ENCODE measurements around the gene PMS2. TPM values are rescaled to one million over a fixed set of nuclear protein-coding genes. Genes with fewer than 3 reads are reported as not detected.
A peak's percentile ranks its signal among the peaks of the same experiment; 100 is the strongest.
"Not testable (repeated sequence)": the region's sequence is repeated elsewhere in the genome, so short reads cannot be mapped to it uniquely, and the experiment has no call there.

Gene PMS2, protein sequence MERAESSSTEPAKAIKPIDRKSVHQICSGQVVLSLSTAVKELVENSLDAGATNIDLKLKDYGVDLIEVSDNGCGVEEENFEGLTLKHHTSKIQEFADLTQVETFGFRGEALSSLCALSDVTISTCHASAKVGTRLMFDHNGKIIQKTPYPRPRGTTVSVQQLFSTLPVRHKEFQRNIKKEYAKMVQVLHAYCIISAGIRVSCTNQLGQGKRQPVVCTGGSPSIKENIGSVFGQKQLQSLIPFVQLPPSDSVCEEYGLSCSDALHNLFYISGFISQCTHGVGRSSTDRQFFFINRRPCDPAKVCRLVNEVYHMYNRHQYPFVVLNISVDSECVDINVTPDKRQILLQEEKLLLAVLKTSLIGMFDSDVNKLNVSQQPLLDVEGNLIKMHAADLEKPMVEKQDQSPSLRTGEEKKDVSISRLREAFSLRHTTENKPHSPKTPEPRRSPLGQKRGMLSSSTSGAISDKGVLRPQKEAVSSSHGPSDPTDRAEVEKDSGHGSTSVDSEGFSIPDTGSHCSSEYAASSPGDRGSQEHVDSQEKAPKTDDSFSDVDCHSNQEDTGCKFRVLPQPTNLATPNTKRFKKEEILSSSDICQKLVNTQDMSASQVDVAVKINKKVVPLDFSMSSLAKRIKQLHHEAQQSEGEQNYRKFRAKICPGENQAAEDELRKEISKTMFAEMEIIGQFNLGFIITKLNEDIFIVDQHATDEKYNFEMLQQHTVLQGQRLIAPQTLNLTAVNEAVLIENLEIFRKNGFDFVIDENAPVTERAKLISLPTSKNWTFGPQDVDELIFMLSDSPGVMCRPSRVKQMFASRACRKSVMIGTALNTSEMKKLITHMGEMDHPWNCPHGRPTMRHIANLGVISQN
- 1 to 10 TPM; 7.5 to 9.5 (median 8.4) TPM for total RNA-seq

DNA sequence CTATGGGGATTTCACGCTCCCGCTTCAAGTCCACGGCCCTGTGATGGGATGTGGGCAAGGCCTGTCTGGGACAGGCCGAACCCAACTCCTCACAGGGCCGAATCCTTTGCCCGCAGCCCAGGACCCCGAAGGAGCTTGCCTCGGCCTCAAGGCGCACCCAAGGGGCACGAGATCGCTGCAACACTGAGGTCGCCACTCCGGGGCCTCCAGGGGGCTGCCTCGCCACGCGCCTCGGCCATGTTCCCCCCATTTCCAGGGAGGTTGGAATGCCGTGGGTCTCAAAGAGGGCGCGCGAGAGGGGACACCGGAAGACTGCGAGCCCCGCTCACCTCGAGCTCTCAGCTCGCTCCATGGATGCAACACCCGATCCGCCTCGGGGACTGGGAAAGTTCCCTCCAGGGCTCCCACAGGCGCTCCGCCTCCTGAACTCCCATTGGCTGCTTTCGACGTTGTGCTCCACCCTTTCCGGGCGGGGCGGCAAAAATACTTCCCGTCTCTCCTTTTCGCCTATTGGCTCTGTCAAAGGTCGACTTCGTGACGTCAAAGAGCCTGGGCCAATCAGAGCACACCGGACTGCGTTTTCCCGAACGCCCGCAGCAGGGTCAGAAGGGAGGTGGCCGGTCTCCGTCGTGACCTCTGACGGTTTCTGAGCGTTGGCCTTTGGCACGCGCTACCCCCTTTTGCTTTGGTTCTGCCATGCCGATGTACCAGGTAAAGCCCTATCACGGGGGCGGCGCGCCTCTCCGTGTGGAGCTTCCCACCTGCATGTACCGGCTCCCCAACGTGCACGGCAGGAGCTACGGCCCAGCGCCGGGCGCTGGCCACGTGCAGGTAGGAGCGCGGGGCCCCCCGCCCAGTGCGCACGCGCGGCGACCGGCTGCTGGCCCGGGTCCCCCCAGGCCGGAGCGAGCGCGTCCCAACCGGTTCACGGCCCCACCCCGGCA is at the start of gene PMS2, which contains the start of gene AIMP2:
TSS of gene PMS2 (minus strand) at position 382 of the 944 bp plus-strand sequence. CDS start at position 352, 30 bp downstream.
TSS of gene AIMP2 (plus strand) at position 605 of the 944 bp plus-strand sequence. CDS start at position 697, 92 bp downstream.
- intact Hi-C loops (cut with DNase I) = no loop called here
- peak; percentile 100 for DNase-seq (ENCODE audit: extremely low spot score)
- Histone ChIP-seq H3K27ac (replicated peaks in 1 of 4) (peak within 1 kb of the TSS; percentile 88 to 99 (median 92)), H3K9me3 (no peaks in the 10 kb centered on the region), H3K4me1 (peaks cover 16 to 40% (median 32%) of the 10 kb centered on the region in 4 donors), H3K4me3 (peak within 1 kb of the TSS; percentile 67 to 80 (median 76)), H3K36me3 (peaks cover 0 to 27% (median 10%) of the 10 kb centered on the region in 4 donors), H3K27me3 (no peaks in the 10 kb centered on the region)
- under 1% methylated on average over 43 of the region's 84 CpGs for WGBS
- peak; percentile 71 to 94 for TF ChIP-seq POLR2AphosphoS5 (IDR thresholded peaks at IDR 0.05)
- TF ChIP-seq, protein P1, sequence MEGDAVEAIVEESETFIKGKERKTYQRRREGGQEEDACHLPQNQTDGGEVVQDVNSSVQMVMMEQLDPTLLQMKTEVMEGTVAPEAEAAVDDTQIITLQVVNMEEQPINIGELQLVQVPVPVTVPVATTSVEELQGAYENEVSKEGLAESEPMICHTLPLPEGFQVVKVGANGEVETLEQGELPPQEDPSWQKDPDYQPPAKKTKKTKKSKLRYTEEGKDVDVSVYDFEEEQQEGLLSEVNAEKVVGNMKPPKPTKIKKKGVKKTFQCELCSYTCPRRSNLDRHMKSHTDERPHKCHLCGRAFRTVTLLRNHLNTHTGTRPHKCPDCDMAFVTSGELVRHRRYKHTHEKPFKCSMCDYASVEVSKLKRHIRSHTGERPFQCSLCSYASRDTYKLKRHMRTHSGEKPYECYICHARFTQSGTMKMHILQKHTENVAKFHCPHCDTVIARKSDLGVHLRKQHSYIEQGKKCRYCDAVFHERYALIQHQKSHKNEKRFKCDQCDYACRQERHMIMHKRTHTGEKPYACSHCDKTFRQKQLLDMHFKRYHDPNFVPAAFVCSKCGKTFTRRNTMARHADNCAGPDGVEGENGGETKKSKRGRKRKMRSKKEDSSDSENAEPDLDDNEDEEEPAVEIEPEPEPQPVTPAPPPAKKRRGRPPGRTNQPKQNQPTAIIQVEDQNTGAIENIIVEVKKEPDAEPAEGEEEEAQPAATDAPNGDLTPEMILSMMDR (IDR thresholded peaks at IDR 0.05) = peak in 1 of 3 experiments; percentile 6
- peak; percentile 72 for TF ChIP-seq POLR2A (IDR thresholded peaks at IDR 0.05; ENCODE audit: low read depth)
- no peak for TF ChIP-seq EP300 (IDR thresholded peaks at IDR 0.05)

GRCh38 chr7:6057316-6058129 is 48.7 kb upstream of the PMS2 start:
- Histone ChIP-seq H3K27ac (replicated peaks in 1 of 4) (peak overlapping the region in 3 of 4 donors; percentile 84 to 89 (median 89)), H3K9me3 (no peaks in the 10 kb centered on the region), H3K4me1 (peaks cover 16 to 38% (median 28%) of the 10 kb centered on the region in 4 donors), H3K36me3 (peaks cover 11 to 26% (median 17%) of the 10 kb centered on the region in 4 donors), H3K27me3 (no peaks in the 10 kb centered on the region), H3K4me3 (peak overlapping the region; percentile 75 to 97 (median 86))
- TF ChIP-seq EP300 (IDR thresholded peaks at IDR 0.05) (no peak), POLR2AphosphoS5 (IDR thresholded peaks at IDR 0.05) (no peak), POLR2A (IDR thresholded peaks at IDR 0.05; ENCODE audit: low read depth) (no peak)
- TF ChIP-seq, protein P1 (IDR thresholded peaks at IDR 0.05) = no peak
- no peak for DNase-seq (ENCODE audit: extremely low spot score)
- intact Hi-C loops (cut with DNase I) = no loop called here
- WGBS = 75% methylated on average over 14 of the region's 14 CpGs

- Histone ChIP-seq H3K4me1 (peaks cover 16 to 38% (median 28%) of the 10 kb centered on the region in 4 donors), H3K9me3 (no peaks in the 10 kb centered on the region), H3K27me3 (no peaks in the 10 kb centered on the region), H3K36me3 (peaks cover 11 to 33% (median 19%) of the 10 kb centered on the region in 4 donors), H3K27ac (replicated peaks in 1 of 4) (no peak overlapping the region), H3K4me3 (no peak overlapping the region)
- 60% methylated on average over 1 of the region's 1 CpG for WGBS
- no peak for DNase-seq (ENCODE audit: extremely low spot score)
- TF ChIP-seq POLR2AphosphoS5 (IDR thresholded peaks at IDR 0.05) (no peak), POLR2A (IDR thresholded peaks at IDR 0.05; ENCODE audit: low read depth) (no peak), EP300 (IDR thresholded peaks at IDR 0.05) (no peak)
- TF ChIP-seq, protein P1 (IDR thresholded peaks at IDR 0.05) = no peak
- intact Hi-C loops (cut with DNase I) = no loop called here
Measured at GRCh38 chr7:6056616-6057015, 47.8 kb upstream of the PMS2 start.

DNA sequence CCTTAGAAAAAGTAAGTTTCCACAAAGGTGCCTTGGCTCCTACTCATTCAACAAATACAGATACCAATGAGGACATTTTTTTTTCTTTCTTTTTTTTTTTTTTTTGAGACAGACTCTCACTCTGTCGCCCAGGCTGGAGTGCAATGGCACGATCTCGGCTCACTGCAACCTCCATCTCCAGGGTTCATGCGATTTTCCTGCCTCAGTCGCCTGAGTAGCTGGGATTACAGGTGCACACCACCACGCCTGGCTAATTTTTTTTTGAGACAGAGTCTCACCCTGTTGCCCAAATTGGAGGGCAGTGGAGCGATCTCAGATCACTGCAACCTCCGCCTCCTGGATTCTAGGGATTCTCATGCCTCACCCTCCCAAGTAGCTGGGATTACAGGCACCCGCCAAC is 42.3 kb upstream of the PMS2 start:
- H3K27ac ChIP-seq (replicated peaks in 1 of 4); H3K27me3 ChIP-seq; H3K4me3 ChIP-seq; DNase-seq (ENCODE audit: extremely low spot score); H3K9me3 ChIP-seq; H3K4me1 ChIP-seq; intact Hi-C loops (cut with DNase I): not testable (repeated sequence)
- 97% methylated on average over 9 of the region's 9 CpGs for WGBS
- H3K36me3 ChIP-seq = peaks cover 37 to 84% (median 67%) of the 10 kb centered on the region in 4 donors
